ENCODE results near the gene KANSL3.

Gene KANSL3

GRCh38 chr2:96575785-96576456 is 62.2 kb downstream of the KANSL3 start:
- TF ChIP-seq CTCF (IDR thresholded peaks at IDR 0.05) (no peak), ZFX (IDR thresholded peaks at IDR 0.05; ENCODE audit: borderline replicate concordance) (no peak)
- H3K27ac ChIP-seq = no peak overlapping the region

- no peak overlapping the region for H3K27ac ChIP-seq
- TF ChIP-seq CTCF (IDR thresholded peaks at IDR 0.05) (no peak), ZFX (IDR thresholded peaks at IDR 0.05; ENCODE audit: borderline replicate concordance) (no peak)
Measured at GRCh38 chr2:96574364-96574763, 63.7 kb downstream of the KANSL3 start.

- no peak for TF ChIP-seq CTCF (IDR thresholded peaks at IDR 0.05)
- TF ChIP-seq ZFX (IDR thresholded peaks at IDR 0.05; ENCODE audit: borderline replicate concordance) = no peak
- H3K27ac ChIP-seq = no peak overlapping the region
Measured at GRCh38 chr2:96568094-96568493, 70.0 kb downstream of the KANSL3 start.

GRCh38 chr2:96565111-96565510 is 73.0 kb downstream of the KANSL3 start:
- H3K27ac ChIP-seq = no peak overlapping the region

GRCh38 chr2:96564563-96564962 is 73.5 kb downstream of the KANSL3 start:
- TF ChIP-seq ZFX (IDR thresholded peaks at IDR 0.05; ENCODE audit: borderline replicate concordance) (no peak), CTCF (IDR thresholded peaks at IDR 0.05) (no peak)

More at GRCh38 chr2:96565111-96565510, 73.0 kb downstream of the KANSL3 start:
- no peak for TF ChIP-seq CTCF (IDR thresholded peaks at IDR 0.05)
- no peak for TF ChIP-seq ZFX (IDR thresholded peaks at IDR 0.05; ENCODE audit: borderline replicate concordance)

GRCh38 chr2:96564026-96564425 is 74.1 kb downstream of the KANSL3 start:
- TF ChIP-seq ZFX (IDR thresholded peaks at IDR 0.05; ENCODE audit: borderline replicate concordance) = no peak
- TF ChIP-seq CTCF (IDR thresholded peaks at IDR 0.05) = no peak

More at GRCh38 chr2:96564563-96564962, 73.5 kb downstream of the KANSL3 start:
- H3K27ac ChIP-seq = no peak overlapping the region

GRCh38 chr2:96558485-96558884 is 79.6 kb downstream of the KANSL3 start:
- TF ChIP-seq ZFX (IDR thresholded peaks at IDR 0.05; ENCODE audit: borderline replicate concordance) (no peak), CTCF (IDR thresholded peaks at IDR 0.05) (no peak)
- no peak overlapping the region for H3K27ac ChIP-seq

More at GRCh38 chr2:96564026-96564425, 74.1 kb downstream of the KANSL3 start:
- no peak overlapping the region for H3K27ac ChIP-seq
